Measurements from ENCODE around the gene ARPP21.
"Not testable (repeated sequence)": the region's sequence is repeated elsewhere in the genome, so short reads cannot be mapped to it uniquely, and the experiment has no call there.

ARPP21 gene

GRCh38 chr3:35787936-35788335 lies 148.6 kb downstream of the ARPP21 start:
- H3K27me3 ChIP-seq (ENCODE audit: control insufficient read depth, insufficient read depth, low read length): no peaks in the 10 kb centered on the region
- no peaks in the 10 kb centered on the region for H3K36me3 ChIP-seq (ENCODE audit: control insufficient read depth, low read depth, low read length)
- no peak overlapping the region for H3K27ac ChIP-seq (ENCODE audit: low read length)
- no peak overlapping the region for H3K9ac ChIP-seq (ENCODE audit: low read length)
- H3K9me3 ChIP-seq (ENCODE audit: control insufficient read depth, low read depth, low read length): no peaks in the 10 kb centered on the region
- no peak overlapping the region for H3K4me3 ChIP-seq (ENCODE audit: low read length)
- no peaks in the 10 kb centered on the region for H3K4me1 ChIP-seq (ENCODE audit: control insufficient read depth, low read depth, low read length)

- no peaks in the 10 kb centered on the region for H3K9me3 ChIP-seq (ENCODE audit: control insufficient read depth, low read depth, low read length)
- H3K36me3 ChIP-seq (ENCODE audit: control insufficient read depth, low read depth, low read length): no peaks in the 10 kb centered on the region
- H3K27ac ChIP-seq (ENCODE audit: low read length): no peak overlapping the region
- no peaks in the 10 kb centered on the region for H3K4me1 ChIP-seq (ENCODE audit: control insufficient read depth, low read depth, low read length)
- H3K9ac ChIP-seq (ENCODE audit: low read length): no peak overlapping the region
- H3K27me3 ChIP-seq (ENCODE audit: control insufficient read depth, insufficient read depth, low read length): no peaks in the 10 kb centered on the region
- H3K4me3 ChIP-seq (ENCODE audit: low read length): no peak overlapping the region
These were observed 149.9 kb downstream of the ARPP21 start for GRCh38 chr3:35789042-35789831.

GRCh38 chr3:35790764-35791163 lies 151.4 kb downstream of the ARPP21 start:
- H3K9me3 ChIP-seq (ENCODE audit: control insufficient read depth, low read depth, low read length): no peaks in the 10 kb centered on the region

DNA sequence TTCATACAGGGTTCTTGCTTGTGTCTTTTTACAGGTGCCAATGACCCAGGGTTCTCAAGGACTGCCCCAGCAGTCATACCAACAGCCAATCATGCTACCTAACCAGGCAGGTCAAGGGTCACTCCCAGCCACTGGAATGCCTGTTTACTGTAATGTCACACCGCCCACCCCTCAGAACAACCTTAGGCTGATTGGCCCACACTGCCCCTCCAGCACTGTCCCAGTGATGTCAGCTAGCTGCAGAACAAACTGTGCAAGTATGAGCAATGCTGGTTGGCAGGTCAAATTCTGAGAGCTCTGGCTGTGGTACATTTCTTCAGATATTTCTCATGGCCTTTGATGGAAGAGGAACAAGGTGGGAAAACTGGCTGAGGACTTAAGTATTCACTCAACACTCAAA lies 154.3 kb downstream of the ARPP21 start:
- H3K9ac ChIP-seq (ENCODE audit: low read length): no peak overlapping the region
- no peaks in the 10 kb centered on the region for H3K4me1 ChIP-seq (ENCODE audit: control insufficient read depth, low read depth, low read length)
- H3K9me3 ChIP-seq (ENCODE audit: control insufficient read depth, low read depth, low read length): no peaks in the 10 kb centered on the region
- H3K36me3 ChIP-seq (ENCODE audit: control insufficient read depth, low read depth, low read length): no peaks in the 10 kb centered on the region
- H3K4me3 ChIP-seq (ENCODE audit: low read length): no peak overlapping the region
- H3K27ac ChIP-seq (ENCODE audit: low read length): no peak overlapping the region
- no peaks in the 10 kb centered on the region for H3K27me3 ChIP-seq (ENCODE audit: control insufficient read depth, insufficient read depth, low read length)

More at GRCh38 chr3:35790764-35791163, 151.4 kb downstream of the ARPP21 start:
- no peak overlapping the region for H3K27ac ChIP-seq (ENCODE audit: low read length)
- H3K4me3 ChIP-seq (ENCODE audit: low read length): no peak overlapping the region
- no peaks in the 10 kb centered on the region for H3K27me3 ChIP-seq (ENCODE audit: control insufficient read depth, insufficient read depth, low read length)
- H3K36me3 ChIP-seq (ENCODE audit: control insufficient read depth, low read depth, low read length): no peaks in the 10 kb centered on the region
- no peak overlapping the region for H3K9ac ChIP-seq (ENCODE audit: low read length)
- no peaks in the 10 kb centered on the region for H3K4me1 ChIP-seq (ENCODE audit: control insufficient read depth, low read depth, low read length)

DNA sequence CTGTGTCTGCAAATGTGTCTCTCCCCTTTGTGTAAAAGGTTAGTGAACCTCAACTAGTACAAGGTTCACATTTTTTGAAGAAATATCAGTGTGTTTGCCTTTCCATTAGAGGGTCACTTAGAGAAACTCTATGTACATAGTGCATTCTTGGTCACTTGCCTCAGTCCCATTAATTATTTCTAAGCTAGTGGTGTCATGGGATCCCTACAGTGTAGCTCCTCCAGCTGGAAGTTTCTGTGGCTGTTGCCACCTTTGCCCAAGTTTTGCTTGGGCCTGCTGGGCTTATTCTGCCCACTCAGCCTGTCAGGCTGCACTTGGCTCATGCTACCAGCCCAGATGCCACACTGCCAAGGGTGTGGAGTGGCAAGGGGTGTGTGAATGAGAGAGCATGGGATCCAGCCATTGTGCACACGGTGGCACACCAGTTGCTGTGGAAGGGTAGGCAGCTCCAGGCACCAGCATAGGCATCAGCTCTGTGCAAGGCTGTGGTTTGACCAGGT lies 161.7 kb downstream of the ARPP21 start:
- Histone ChIP-seq H3K9me3 (ENCODE audit: control insufficient read depth, low read depth, low read length) (no peaks in the 10 kb centered on the region), H3K27ac (ENCODE audit: low read length) (no peak overlapping the region), H3K9ac (ENCODE audit: low read length) (no peak overlapping the region), H3K4me1 (ENCODE audit: control insufficient read depth, low read depth, low read length) (no peaks in the 10 kb centered on the region), H3K27me3 (ENCODE audit: control insufficient read depth, insufficient read depth, low read length) (no peaks in the 10 kb centered on the region), H3K4me3 (ENCODE audit: low read length) (no peak overlapping the region), H3K36me3 (ENCODE audit: control insufficient read depth, low read depth, low read length) (no peaks in the 10 kb centered on the region)

GRCh38 chr3:35814531-35814930 lies 175.2 kb downstream of the ARPP21 start:
- Histone ChIP-seq H3K36me3 (ENCODE audit: control insufficient read depth, low read depth, low read length) (no peaks in the 10 kb centered on the region), H3K9me3 (ENCODE audit: control insufficient read depth, low read depth, low read length) (no peaks in the 10 kb centered on the region), H3K27ac (ENCODE audit: low read length) (no peak overlapping the region), H3K27me3 (ENCODE audit: control insufficient read depth, insufficient read depth, low read length) (no peaks in the 10 kb centered on the region), H3K9ac (ENCODE audit: low read length) (no peak overlapping the region), H3K4me3 (ENCODE audit: low read length) (no peak overlapping the region), H3K4me1 (ENCODE audit: control insufficient read depth, low read depth, low read length) (no peaks in the 10 kb centered on the region)

DNA sequence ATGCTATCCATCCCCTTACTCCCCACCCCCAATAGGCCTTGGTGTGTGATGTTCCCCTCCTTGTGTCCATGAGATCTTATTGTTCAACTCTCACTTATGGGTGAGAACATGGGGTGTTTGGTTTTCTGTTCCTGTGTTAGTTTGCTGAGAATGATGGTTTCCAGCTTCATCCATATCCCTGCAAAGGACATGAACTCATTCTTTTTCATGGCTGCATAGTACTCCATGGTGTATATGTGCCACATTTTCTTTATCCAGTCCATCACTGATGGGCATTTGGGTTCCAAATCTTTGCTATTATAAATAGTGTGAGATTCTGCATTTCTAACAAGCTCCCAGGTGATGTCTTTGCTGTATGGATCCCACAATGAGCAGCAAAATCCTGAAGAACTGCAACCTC lies 176.5 kb downstream of the ARPP21 start:
- not testable (repeated sequence) for H3K4me1 ChIP-seq (ENCODE audit: control insufficient read depth, low read depth, low read length); H3K27ac ChIP-seq (ENCODE audit: low read length); H3K9me3 ChIP-seq (ENCODE audit: control insufficient read depth, low read depth, low read length); H3K9ac ChIP-seq (ENCODE audit: low read length); H3K27me3 ChIP-seq (ENCODE audit: control insufficient read depth, insufficient read depth, low read length); H3K4me3 ChIP-seq (ENCODE audit: low read length); H3K36me3 ChIP-seq (ENCODE audit: control insufficient read depth, low read depth, low read length)

DNA sequence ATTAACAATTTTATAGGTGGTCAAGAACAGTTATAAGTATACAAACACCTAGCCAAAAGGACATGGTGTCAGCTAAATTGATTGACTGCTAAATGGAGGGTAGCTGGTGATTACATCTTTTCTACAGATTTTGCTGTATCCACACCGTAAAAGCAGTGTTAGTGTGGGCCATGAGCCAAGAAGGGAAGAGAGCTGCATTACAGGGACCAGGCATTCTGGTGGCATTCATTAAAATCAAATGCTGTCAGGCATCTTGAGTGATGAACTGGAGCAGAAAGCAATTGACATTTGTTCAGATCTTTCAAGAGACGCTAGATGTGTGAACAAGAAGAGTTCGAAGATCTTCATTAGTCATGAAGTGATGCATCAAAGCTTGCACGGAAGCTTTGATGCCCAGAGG lies 177.9 kb downstream of the ARPP21 start:
- Histone ChIP-seq H3K36me3 (ENCODE audit: control insufficient read depth, low read depth, low read length) (no peaks in the 10 kb centered on the region), H3K4me3 (ENCODE audit: low read length) (no peak overlapping the region), H3K4me1 (ENCODE audit: control insufficient read depth, low read depth, low read length) (no peaks in the 10 kb centered on the region), H3K9ac (ENCODE audit: low read length) (no peak overlapping the region), H3K27ac (ENCODE audit: low read length) (no peak overlapping the region), H3K9me3 (ENCODE audit: control insufficient read depth, low read depth, low read length) (no peaks in the 10 kb centered on the region), H3K27me3 (ENCODE audit: control insufficient read depth, insufficient read depth, low read length) (no peaks in the 10 kb centered on the region)

- H3K9ac ChIP-seq (ENCODE audit: low read length): no peak overlapping the region
- no peaks in the 10 kb centered on the region for H3K27me3 ChIP-seq (ENCODE audit: control insufficient read depth, insufficient read depth, low read length)
- H3K4me1 ChIP-seq (ENCODE audit: control insufficient read depth, low read depth, low read length): no peaks in the 10 kb centered on the region
- H3K9me3 ChIP-seq (ENCODE audit: control insufficient read depth, low read depth, low read length): no peaks in the 10 kb centered on the region
- no peaks in the 10 kb centered on the region for H3K36me3 ChIP-seq (ENCODE audit: control insufficient read depth, low read depth, low read length)
- H3K4me3 ChIP-seq (ENCODE audit: low read length): no peak overlapping the region
- no peak overlapping the region for H3K27ac ChIP-seq (ENCODE audit: low read length)
These were observed 192.8 kb downstream of the ARPP21 start for GRCh38 chr3:35832140-35832571.

Data from iPS-18a (cell line).